Measurements from ENCODE around the gene A2ML1.

GRCh38 chr12:8907513-8907912 lies 85.1 kb downstream of the A2ML1 start:
- no peak for TF ChIP-seq CTCF (conservative IDR thresholded peaks at IDR 0.05; ENCODE audit: low read depth, low read length)
- TF ChIP-seq EZH2 (IDR thresholded peaks at IDR 0.05; ENCODE audit: borderline replicate concordance, low read depth, low read length, poor library complexity, severe bottlenecking), result no peak
